RPMI8226 (cell line): ENCODE data around the gene DMD.
"Not testable (repeated sequence)": the region's sequence is repeated elsewhere in the genome, so short reads cannot be mapped to it uniquely, and the experiment has no call there.

Source experiments
- DNase-seq: peaks from one replicate; pipeline ENCODE4 v3.0.0-alpha.2; 2015

The DMD gene

DNA sequence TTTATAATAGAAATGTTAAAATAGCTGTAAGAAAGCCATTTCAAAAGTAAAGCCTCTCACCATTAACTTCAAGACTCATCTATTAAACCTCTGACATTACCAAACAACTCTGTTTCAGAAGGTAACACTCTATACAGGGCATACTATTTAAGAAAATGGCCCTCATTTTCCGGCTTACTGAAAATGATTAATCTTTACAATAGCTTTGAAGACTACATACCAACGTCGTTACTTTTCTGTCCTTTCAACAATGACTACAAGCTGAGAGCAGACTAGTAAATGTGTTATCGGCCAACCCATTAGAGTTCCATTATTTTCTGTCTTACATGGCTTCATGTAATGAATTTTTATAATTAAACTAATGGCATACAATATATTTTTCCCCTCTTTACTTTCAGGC lies 1545.9 kb downstream of the DMD start:
- no peak for DNase-seq

DNA sequence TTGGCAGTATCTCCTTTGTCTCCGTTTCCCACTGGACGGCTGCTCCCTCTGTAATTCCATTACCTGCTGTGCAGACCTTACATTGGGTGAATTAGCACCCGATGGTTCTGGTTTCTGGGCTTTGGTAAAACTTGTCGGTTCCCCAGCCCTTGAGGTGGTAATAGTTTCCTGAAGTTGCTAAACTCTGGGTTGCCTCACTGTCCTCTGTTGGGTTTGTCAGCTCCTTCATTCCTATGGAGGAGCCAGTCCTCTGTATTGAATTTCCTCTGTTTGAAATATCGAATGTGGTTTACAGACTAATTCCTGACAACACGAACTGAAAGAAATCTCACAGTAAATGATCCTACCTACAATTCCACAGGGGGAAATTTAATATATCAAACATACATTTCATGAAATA lies 1548.2 kb downstream of the DMD start:
- no peak for DNase-seq

GRCh38 chrX:31661280-31661810 lies 1550.0 kb downstream of the DMD start:
- no peak for DNase-seq

- DNase-seq: no peak
Measured at GRCh38 chrX:31658360-31658759, 1553.0 kb downstream of the DMD start.

GRCh38 chrX:31656013-31656412 lies 1555.3 kb downstream of the DMD start:
- no peak for DNase-seq

GRCh38 chrX:31653422-31653821 lies 1557.9 kb downstream of the DMD start:
- no peak for DNase-seq

DNA sequence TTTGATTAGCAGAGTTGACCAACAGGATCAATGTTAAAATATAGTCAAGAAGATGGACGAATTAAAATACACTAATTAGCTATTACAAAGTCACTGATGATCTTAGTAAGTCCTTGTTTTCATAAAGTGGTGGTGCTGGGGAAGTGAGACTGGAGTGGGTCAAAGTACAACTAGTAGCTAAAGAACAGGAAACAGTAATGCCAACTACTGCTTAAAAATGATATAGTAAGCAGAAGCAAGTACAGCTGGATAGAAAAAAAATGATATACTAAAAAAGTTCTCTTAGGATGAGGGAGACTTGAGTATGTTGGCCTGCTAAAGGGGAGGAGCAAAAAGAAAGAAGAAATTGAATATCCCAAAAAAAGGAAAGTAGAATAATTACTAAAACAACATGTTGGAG lies 1558.7 kb downstream of the DMD start:
- DNase-seq: no peak

- DNase-seq: no peak
Measured at GRCh38 chrX:31649201-31649600, 1562.1 kb downstream of the DMD start.

GRCh38 chrX:31633349-31633748 lies 1578.0 kb downstream of the DMD start:
- no peak for DNase-seq

GRCh38 chrX:31629195-31629594 lies 1582.2 kb downstream of the DMD start:
- DNase-seq: peak; percentile 12

- no peak for DNase-seq
Measured at GRCh38 chrX:31609130-31609529, 1602.2 kb downstream of the DMD start.

DNA sequence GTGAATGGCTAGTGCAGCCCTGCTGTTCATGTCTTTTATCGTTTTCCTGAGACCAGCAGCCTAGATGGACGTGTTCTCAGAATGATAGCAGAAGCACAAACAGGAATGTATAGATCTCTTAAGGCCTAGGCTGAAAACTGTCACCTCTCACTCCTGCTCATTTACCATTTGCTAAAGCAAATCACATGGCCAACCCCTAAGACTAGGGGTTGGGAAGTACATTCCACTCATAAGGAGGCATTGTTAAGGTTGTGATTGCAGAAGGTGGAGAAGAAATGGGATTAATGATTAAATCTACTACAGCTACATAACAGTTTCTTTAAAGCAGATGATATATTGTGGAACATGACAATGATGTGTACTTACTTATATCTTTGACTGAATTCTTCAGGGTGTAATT lies 1602.7 kb downstream of the DMD start:
- no peak for DNase-seq

GRCh38 chrX:31606771-31607170 lies 1604.6 kb downstream of the DMD start:
- no peak for DNase-seq

GRCh38 chrX:31604629-31605221 lies 1606.6 kb downstream of the DMD start:
- DNase-seq: no peak

DNA sequence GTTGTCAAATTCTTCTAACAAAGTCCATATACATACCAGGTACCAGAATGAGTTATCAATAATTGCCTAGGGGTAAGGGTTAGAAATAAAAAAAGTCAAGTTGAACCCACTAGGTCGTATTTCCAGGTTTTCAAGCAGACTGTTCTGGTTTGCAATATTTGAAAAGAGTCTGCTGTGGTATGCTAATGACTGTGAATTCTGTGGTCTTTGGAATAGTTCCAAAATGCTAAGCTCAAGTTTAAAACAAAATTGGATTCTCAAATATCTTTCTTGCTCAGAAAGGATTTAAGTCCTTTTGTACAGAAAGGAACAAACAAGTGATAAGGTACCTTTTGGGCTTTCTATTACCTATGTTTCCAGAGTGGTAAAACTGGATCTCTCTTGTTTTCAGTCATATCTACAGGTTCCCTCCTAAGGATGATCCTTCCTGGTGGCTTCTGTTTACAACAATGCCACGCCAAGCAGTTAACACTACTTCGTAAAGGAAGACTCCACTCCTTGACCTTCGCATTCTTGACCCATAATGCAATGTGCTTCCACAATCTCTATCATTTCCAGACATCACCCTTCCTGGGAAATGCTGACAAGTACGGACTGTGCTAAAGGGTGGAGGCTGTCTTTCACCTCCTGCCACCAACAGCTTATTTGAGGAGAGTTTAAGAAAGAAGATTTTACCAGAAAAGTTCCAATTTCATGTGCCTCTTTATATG lies 1607.8 kb downstream of the DMD start:
- no peak for DNase-seq

GRCh38 chrX:31600823-31601222 lies 1610.5 kb downstream of the DMD start:
- DNase-seq: no peak

- DNase-seq: no peak
Measured at GRCh38 chrX:31593353-31593752, 1618.0 kb downstream of the DMD start.

- no peak for DNase-seq
Measured at GRCh38 chrX:31591355-31591754, 1620.0 kb downstream of the DMD start.

GRCh38 chrX:31590581-31591114 lies 1620.7 kb downstream of the DMD start:
- no peak for DNase-seq

- no peak for DNase-seq
Measured at GRCh38 chrX:31589503-31589902, 1621.8 kb downstream of the DMD start.

- DNase-seq: no peak
Measured at GRCh38 chrX:31588355-31588754, 1623.0 kb downstream of the DMD start.

DNA sequence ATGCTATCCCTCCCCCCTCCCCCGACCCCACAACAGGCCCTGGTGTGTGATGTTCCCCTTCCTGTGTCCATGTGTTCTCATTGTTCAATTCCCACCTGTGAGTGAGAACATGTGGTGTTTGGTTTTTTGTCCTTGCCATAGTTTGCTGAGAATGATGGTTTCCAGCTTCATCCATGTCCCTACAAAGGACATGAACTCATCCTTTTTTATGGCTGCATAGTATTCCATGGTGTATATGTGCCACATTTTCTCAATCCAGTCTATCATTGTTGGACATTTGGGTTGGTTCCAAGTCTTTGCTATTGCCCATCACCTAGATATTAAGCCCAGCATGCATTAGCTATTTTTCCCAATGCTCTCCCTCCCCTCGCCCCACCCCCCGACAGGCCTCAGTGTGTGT lies 1627.5 kb downstream of the DMD start:
- not testable (repeated sequence) for DNase-seq

DNA sequence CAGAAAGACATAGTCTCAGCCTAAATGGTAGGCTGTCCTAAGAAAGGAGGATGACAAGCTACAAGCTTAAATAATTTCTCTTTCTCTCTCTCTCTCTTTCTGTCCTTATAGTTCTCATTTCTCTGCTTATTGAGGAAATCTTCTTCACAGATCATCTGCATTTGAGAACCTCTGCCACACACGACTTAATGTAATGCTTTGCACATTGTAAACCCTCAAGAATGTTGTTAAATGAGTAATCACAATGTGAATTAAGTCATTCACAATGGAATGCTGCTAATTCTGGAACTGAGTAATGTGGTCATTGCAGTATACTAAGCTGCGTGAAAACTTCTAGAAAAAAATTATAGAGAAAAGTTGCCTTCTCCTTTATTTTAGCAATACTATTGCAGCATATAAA lies 1630.6 kb downstream of the DMD start:
- no peak for DNase-seq

- DNase-seq: no peak
Measured at GRCh38 chrX:31580227-31580626, 1631.1 kb downstream of the DMD start.

- DNase-seq: no peak
Measured at GRCh38 chrX:31572360-31572759, 1639.0 kb downstream of the DMD start.
